ACHN (cell line): ENCODE results near the gene SPAG8.

Experiments used
- DNase-seq: peaks from one replicate; pipeline ENCODE4 v3.0.0-alpha.2; 2015
- in situ Hi-C: cut with HindIII; loops from 2 replicates; pipeline ENCODE4 v1.10.0; 2017; ENCODE audit warnings: low sequenced_read_pairs, low pct_ligation_motif_present, low pct_unique_long_range_greater_than_20kb

The SPAG8 gene

GRCh38 chr9:35841645-35841900 is 29.5 kb upstream of the SPAG8 start:
- DNase-seq: no peak
- in situ Hi-C loops: no loop called here

GRCh38 chr9:35840881-35841644 is 29.0 kb upstream of the SPAG8 start:
- in situ Hi-C loops: no loop called here
- DNase-seq: no peak

- no peak for DNase-seq
- in situ Hi-C loops: no loop called here
These were observed 27.9 kb upstream of the SPAG8 start for GRCh38 chr9:35839926-35840325.

- DNase-seq: no peak
- in situ Hi-C loops: no loop called here
These were observed 24.5 kb upstream of the SPAG8 start for GRCh38 chr9:35836595-35836994.

- in situ Hi-C loops: no loop called here
- DNase-seq: no peak
These were observed 23.7 kb upstream of the SPAG8 start for GRCh38 chr9:35835766-35836165.

- DNase-seq: no peak
- in situ Hi-C loops: no loop called here
These were observed 23.2 kb upstream of the SPAG8 start for GRCh38 chr9:35835216-35835632.

- no peak for DNase-seq
- in situ Hi-C loops: no loop called here
These were observed 22.5 kb upstream of the SPAG8 start for GRCh38 chr9:35834260-35835215.

GRCh38 chr9:35832814-35833213 is 20.8 kb upstream of the SPAG8 start:
- no peak for DNase-seq
- in situ Hi-C loops: no loop called here

- no peak for DNase-seq
- in situ Hi-C loops: no loop called here
These were observed 19.0 kb upstream of the SPAG8 start for GRCh38 chr9:35831040-35831439.

GRCh38 chr9:35829764-35830096 is 17.7 kb upstream of the SPAG8 start:
- DNase-seq: no peak
- in situ Hi-C loops: no loop called here

GRCh38 chr9:35829084-35829763 is 17.2 kb upstream of the SPAG8 start, which contains the start of gene TMEM8B:
TMEM8B (plus strand) TSS chr9:35829228; CDS start chr9:35829448, 220 bp downstream.
- in situ Hi-C loops: no loop called here

GRCh38 chr9:35828716-35829083 is 16.6 kb upstream of the SPAG8 start, which contains the start of gene FAM221B:
FAM221B (minus strand) TSS chr9:35828732; CDS start chr9:35826161, 2,571 bp downstream.
- no peak for DNase-seq
- in situ Hi-C loops: no loop called here

More at GRCh38 chr9:35829084-35829763, 17.2 kb upstream of the SPAG8 start, which contains the start of gene TMEM8B:
- DNase-seq: peak; percentile 88

- in situ Hi-C loops: no loop called here
- no peak for DNase-seq
These were observed 15.4 kb upstream of the SPAG8 start for GRCh38 chr9:35827486-35827885.

- in situ Hi-C loops: no loop called here
- DNase-seq: peak; percentile 60
These were observed 14.1 kb upstream of the SPAG8 start for GRCh38 chr9:35826071-35826701.

- DNase-seq: no peak
- in situ Hi-C loops: no loop called here
These were observed 10.9 kb upstream of the SPAG8 start for GRCh38 chr9:35822926-35823325.

- DNase-seq: no peak
These were observed 8.0 kb upstream of the SPAG8 start for GRCh38 chr9:35820076-35820475.

GRCh38 chr9:35818341-35818740 is 6.3 kb upstream of the SPAG8 start:
- in situ Hi-C loops: no loop called here
- DNase-seq: no peak

More at GRCh38 chr9:35820076-35820475, 8.0 kb upstream of the SPAG8 start:
- in situ Hi-C loops: no loop called here

GRCh38 chr9:35816708-35817107 is 4.6 kb upstream of the SPAG8 start:
- peak; percentile 16 for DNase-seq
- in situ Hi-C loops: no loop called here
